ENCODE data around the gene CDYL.

Gene CDYL

DNA sequence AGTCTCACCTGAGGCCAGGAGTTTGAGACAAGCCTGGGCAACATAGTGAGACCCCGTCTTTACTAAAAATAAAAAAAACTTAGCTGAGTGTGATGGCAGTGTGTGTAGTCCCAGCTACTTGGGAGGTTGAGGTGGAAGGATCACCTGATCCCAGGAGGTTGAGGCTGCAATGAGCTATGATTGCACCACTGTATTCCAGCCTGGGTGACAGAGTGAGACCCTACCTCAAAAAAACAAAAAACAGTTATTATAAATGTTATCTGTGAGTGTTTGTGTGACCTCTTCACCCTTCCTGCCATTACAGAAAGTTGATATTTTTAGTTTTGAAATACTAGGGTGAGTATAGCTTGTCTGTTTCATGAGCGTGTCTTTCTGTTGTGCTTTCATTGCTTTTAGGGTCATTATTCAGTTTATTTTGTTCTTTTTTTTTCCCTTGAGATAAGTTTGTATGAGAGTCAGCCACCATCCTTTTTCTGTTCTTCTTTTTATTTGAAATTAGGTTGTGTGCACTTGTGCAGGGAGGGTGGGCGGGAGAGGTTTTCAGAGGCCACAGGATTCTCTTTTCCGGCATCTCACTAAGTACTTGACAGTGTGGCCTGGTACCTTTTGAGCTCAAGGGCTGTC, 26.2 kb downstream of the CDYL start:
- H4K8ac ChIP-seq (ENCODE audit: low read depth, low read length) = no peak overlapping the region
- no peaks in the 10 kb centered on the region for H3K27me3 ChIP-seq (ENCODE audit: control insufficient read depth in 3 of 3, insufficient read depth in 3 of 3, low read depth in 1 of 3, low read length in 3 of 3)
- peaks cover 5% of the 10 kb centered on the region for H3K79me1 ChIP-seq (ENCODE audit: low read depth, low read length)
- no peak overlapping the region for H3K9ac ChIP-seq (ENCODE audit: low read depth, low read length, poor library complexity)
- no peak overlapping the region for H3K4me3 ChIP-seq (ENCODE audit: low read length in 2 of 2)
- H3K14ac ChIP-seq (ENCODE audit: low read length) = no peak overlapping the region
- no peak overlapping the region for H3K27ac ChIP-seq (replicated peaks; ENCODE audit: low read length)
- H3K18ac ChIP-seq (ENCODE audit: low read length) = no peak overlapping the region
- no peak overlapping the region for H2AK5ac ChIP-seq (ENCODE audit: low read depth, low read length)
- no peak overlapping the region for H3K4me2 ChIP-seq (ENCODE audit: insufficient read depth, low read length, poor library complexity, severe bottlenecking)
- H3K23ac ChIP-seq (ENCODE audit: low read depth, low read length, poor library complexity) = no peak overlapping the region
- DNase-seq (ENCODE audit: low spot score) = no peak
- H2AFZ ChIP-seq (ENCODE audit: low read length) = no peak overlapping the region
- no peak overlapping the region for H3K4ac ChIP-seq (ENCODE audit: low read length)
- no peak overlapping the region for H2BK5ac ChIP-seq (ENCODE audit: low read length)
- H3K36me3 ChIP-seq (replicated peaks in 1 of 2; ENCODE audit: control insufficient read depth in 2 of 2, insufficient read depth in 2 of 2, low read length in 2 of 2) = peaks cover 0 to 11% of the 10 kb centered on the region in 2 donors
- H2BK15ac ChIP-seq (ENCODE audit: low read length) = no peak overlapping the region
- H2BK120ac ChIP-seq (ENCODE audit: low read depth, low read length) = no peak overlapping the region
- peaks cover 0 to 12% of the 10 kb centered on the region in 2 donors for H3K4me1 ChIP-seq (ENCODE audit: control insufficient read depth in 2 of 2, insufficient read depth in 1 of 2, low read depth in 1 of 2, low read length in 2 of 2)
- H4K91ac ChIP-seq (ENCODE audit: low read depth, low read length, poor library complexity) = no peak overlapping the region
- H3K9me3 ChIP-seq (replicated peaks in 1 of 2; ENCODE audit: control insufficient read depth in 2 of 2, insufficient read depth in 1 of 2, low read depth in 1 of 2, low read length in 2 of 2) = peaks cover 0 to 11% of the 10 kb centered on the region in 2 donors
- H2BK12ac ChIP-seq (ENCODE audit: low read length) = no peak overlapping the region
- WGBS, 2 donors (ENCODE audit: extremely low coverage in 2 of 2, insufficient read length in 2 of 2, insufficient replicate concordance in 1 of 2) = no CpG with 5 or more reads among the region's 4 CpGs

DNA sequence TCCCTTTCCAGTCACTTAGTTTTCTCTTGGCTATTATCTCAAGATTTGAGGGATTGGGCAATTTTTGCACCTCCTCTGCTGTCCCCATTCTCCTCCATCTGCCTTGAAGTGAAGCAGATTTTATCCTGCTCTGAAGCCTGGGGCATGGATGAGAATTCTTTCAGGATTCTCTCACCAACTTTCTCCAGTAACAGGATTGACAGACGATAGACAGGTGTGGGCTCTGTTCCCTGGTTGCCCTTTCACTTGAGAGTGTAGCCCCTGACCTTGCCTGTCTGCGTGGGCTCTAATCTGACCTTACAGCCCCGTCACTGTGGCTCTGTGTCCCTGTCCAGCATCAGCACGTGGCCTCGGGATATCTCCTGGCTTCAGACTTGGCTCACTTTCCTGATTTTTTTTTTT, 27.1 kb downstream of the CDYL start:
- Histone ChIP-seq H3K36me3 (replicated peaks in 1 of 2; ENCODE audit: control insufficient read depth in 2 of 2, insufficient read depth in 2 of 2, low read length in 2 of 2) (peaks cover 0 to 11% of the 10 kb centered on the region in 2 donors), H3K27ac (replicated peaks; ENCODE audit: low read length) (no peak overlapping the region), H3K27me3 (ENCODE audit: control insufficient read depth in 3 of 3, insufficient read depth in 3 of 3, low read depth in 1 of 3, low read length in 3 of 3) (no peaks in the 10 kb centered on the region), H3K79me1 (ENCODE audit: low read depth, low read length) (peaks cover 5% of the 10 kb centered on the region), H2BK120ac (ENCODE audit: low read depth, low read length) (no peak overlapping the region), H3K14ac (ENCODE audit: low read length) (no peak overlapping the region), H4K91ac (ENCODE audit: low read depth, low read length, poor library complexity) (no peak overlapping the region), H3K4ac (ENCODE audit: low read length) (no peak overlapping the region), H3K9me3 (replicated peaks in 1 of 2; ENCODE audit: control insufficient read depth in 2 of 2, insufficient read depth in 1 of 2, low read depth in 1 of 2, low read length in 2 of 2) (peaks cover 0 to 11% of the 10 kb centered on the region in 2 donors), H4K8ac (ENCODE audit: low read depth, low read length) (no peak overlapping the region), H3K18ac (ENCODE audit: low read length) (no peak overlapping the region), H2AFZ (ENCODE audit: low read length) (no peak overlapping the region), H2BK5ac (ENCODE audit: low read length) (no peak overlapping the region), H3K4me3 (ENCODE audit: low read length in 2 of 2) (no peak overlapping the region), H3K4me2 (ENCODE audit: insufficient read depth, low read length, poor library complexity, severe bottlenecking) (no peak overlapping the region), H2BK15ac (ENCODE audit: low read length) (no peak overlapping the region), H3K9ac (ENCODE audit: low read depth, low read length, poor library complexity) (no peak overlapping the region), H2BK12ac (ENCODE audit: low read length) (no peak overlapping the region), H2AK5ac (ENCODE audit: low read depth, low read length) (no peak overlapping the region), H3K4me1 (ENCODE audit: control insufficient read depth in 2 of 2, insufficient read depth in 1 of 2, low read depth in 1 of 2, low read length in 2 of 2) (peaks cover 0 to 12% of the 10 kb centered on the region in 2 donors), H3K23ac (ENCODE audit: low read depth, low read length, poor library complexity) (no peak overlapping the region)
- no peak for DNase-seq (ENCODE audit: low spot score)
- WGBS, 2 donors (ENCODE audit: extremely low coverage in 2 of 2, insufficient read length in 2 of 2, insufficient replicate concordance in 1 of 2) = no CpG with 5 or more reads among the region's 5 CpGs

DNA sequence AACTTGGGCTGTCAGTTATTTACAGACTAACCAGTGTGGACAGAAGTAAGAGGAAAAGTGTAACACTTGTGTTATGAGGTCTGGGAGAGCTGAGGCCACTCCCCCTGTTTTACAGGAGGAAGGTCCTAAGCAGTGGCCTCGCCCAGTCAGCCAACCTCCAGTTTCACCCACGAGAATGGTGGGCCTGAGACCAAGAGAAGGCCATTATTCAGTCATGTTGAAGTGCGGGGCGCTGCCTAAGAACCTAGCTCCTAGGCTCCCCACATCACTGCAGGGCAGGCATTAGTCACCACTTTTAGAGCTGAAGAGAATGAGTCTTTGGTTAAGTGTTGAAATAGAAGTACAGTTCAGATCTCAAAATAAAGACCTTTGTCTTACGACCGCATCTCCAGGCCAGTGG, 27.9 kb downstream of the CDYL start:
- no CpG with 5 or more reads among the region's 6 CpGs for WGBS, 2 donors (ENCODE audit: extremely low coverage in 2 of 2, insufficient read length in 2 of 2, insufficient replicate concordance in 1 of 2)
- DNase-seq (ENCODE audit: low spot score) = no peak

DNA sequence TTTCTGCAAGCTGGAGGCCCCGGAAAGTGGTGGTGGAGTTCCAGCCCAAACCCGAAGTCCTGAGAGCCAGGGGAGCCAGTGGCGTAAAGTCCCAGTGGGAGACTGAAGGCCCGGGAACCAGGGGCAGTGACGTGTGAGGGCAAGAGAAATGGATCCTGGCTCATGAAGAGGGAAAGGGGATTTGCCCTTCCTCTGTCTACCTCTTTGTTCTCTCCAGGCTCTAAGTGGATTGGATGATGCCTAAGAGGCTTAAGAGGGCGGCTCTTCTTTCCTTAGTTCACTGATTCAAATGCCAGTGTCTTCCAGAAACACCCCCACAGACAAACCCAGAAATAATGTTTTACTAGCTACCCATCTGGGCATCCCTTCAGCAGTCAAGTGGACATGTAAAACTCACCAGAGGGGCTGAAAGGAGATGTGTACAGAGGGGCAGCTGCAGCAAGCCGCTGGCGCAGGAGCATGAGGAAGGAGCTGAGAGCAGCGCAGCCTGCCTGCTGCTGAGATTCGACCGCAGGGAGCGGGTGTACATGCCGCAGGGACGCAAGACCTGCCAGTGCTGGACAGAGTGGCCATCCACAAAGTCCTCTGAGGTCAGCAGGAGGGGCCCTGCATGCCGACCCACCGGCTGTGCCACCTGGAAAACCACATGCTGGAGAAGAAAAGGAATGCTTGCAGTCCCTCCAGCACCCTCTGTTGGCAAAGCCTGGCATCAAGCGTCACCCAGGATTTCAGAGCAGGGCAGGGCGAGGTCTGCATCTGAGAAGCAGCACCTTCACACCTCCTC, 29.5 kb downstream of the CDYL start:
- H3K27ac ChIP-seq (replicated peaks; ENCODE audit: low read length) = no peak overlapping the region
- no peak overlapping the region for H2BK5ac ChIP-seq (ENCODE audit: low read length)
- no peak overlapping the region for H2BK12ac ChIP-seq (ENCODE audit: low read length)
- no peak overlapping the region for H2BK15ac ChIP-seq (ENCODE audit: low read length)
- H2AK5ac ChIP-seq (ENCODE audit: low read depth, low read length) = no peak overlapping the region
- H3K4me3 ChIP-seq (ENCODE audit: low read length in 2 of 2) = no peak overlapping the region
- H3K14ac ChIP-seq (ENCODE audit: low read length) = no peak overlapping the region
- peaks cover 5% of the 10 kb centered on the region for H3K79me1 ChIP-seq (ENCODE audit: low read depth, low read length)
- H2BK120ac ChIP-seq (ENCODE audit: low read depth, low read length) = no peak overlapping the region
- no peaks in the 10 kb centered on the region for H3K27me3 ChIP-seq (ENCODE audit: control insufficient read depth in 3 of 3, insufficient read depth in 3 of 3, low read depth in 1 of 3, low read length in 3 of 3)
- H4K91ac ChIP-seq (ENCODE audit: low read depth, low read length, poor library complexity) = no peak overlapping the region
- WGBS, 2 donors (ENCODE audit: extremely low coverage in 2 of 2, insufficient read length in 2 of 2, insufficient replicate concordance in 1 of 2) = no CpG with 5 or more reads among the region's 18 CpGs
- H2AFZ ChIP-seq (ENCODE audit: low read length) = no peak overlapping the region
- peak overlapping the region; percentile 4 for H3K23ac ChIP-seq (ENCODE audit: low read depth, low read length, poor library complexity)
- peak overlapping the region; percentile 13 for H3K4me2 ChIP-seq (ENCODE audit: insufficient read depth, low read length, poor library complexity, severe bottlenecking)
- H3K36me3 ChIP-seq (replicated peaks in 1 of 2; ENCODE audit: control insufficient read depth in 2 of 2, insufficient read depth in 2 of 2, low read length in 2 of 2) = peaks cover 0 to 11% of the 10 kb centered on the region in 2 donors
- peaks cover 0 to 11% of the 10 kb centered on the region in 2 donors for H3K9me3 ChIP-seq (replicated peaks in 1 of 2; ENCODE audit: control insufficient read depth in 2 of 2, insufficient read depth in 1 of 2, low read depth in 1 of 2, low read length in 2 of 2)
- peak overlapping the region; percentile 53 for H3K18ac ChIP-seq (ENCODE audit: low read length)
- no peak overlapping the region for H3K4ac ChIP-seq (ENCODE audit: low read length)
- DNase-seq (ENCODE audit: low spot score) = peak; percentile 20
- H3K4me1 ChIP-seq (ENCODE audit: control insufficient read depth in 2 of 2, insufficient read depth in 1 of 2, low read depth in 1 of 2, low read length in 2 of 2) = peaks cover 0 to 12% of the 10 kb centered on the region in 2 donors
- H3K9ac ChIP-seq (ENCODE audit: low read depth, low read length, poor library complexity) = no peak overlapping the region
- H4K8ac ChIP-seq (ENCODE audit: low read depth, low read length) = no peak overlapping the region

More for the DNA sequence above, 27.9 kb downstream of the CDYL start:
- H3K4me3 ChIP-seq (ENCODE audit: low read length in 2 of 2) = no peak overlapping the region
- no peak overlapping the region for H2AK5ac ChIP-seq (ENCODE audit: low read depth, low read length)
- H2BK5ac ChIP-seq (ENCODE audit: low read length) = no peak overlapping the region
- H3K27ac ChIP-seq (replicated peaks; ENCODE audit: low read length) = no peak overlapping the region
- no peak overlapping the region for H2AFZ ChIP-seq (ENCODE audit: low read length)
- no peak overlapping the region for H4K91ac ChIP-seq (ENCODE audit: low read depth, low read length, poor library complexity)
- H3K23ac ChIP-seq (ENCODE audit: low read depth, low read length, poor library complexity) = no peak overlapping the region
- no peak overlapping the region for H3K14ac ChIP-seq (ENCODE audit: low read length)
- no peak overlapping the region for H2BK12ac ChIP-seq (ENCODE audit: low read length)
- H3K18ac ChIP-seq (ENCODE audit: low read length) = no peak overlapping the region
- peaks cover 5% of the 10 kb centered on the region for H3K79me1 ChIP-seq (ENCODE audit: low read depth, low read length)
- H3K36me3 ChIP-seq (replicated peaks in 1 of 2; ENCODE audit: control insufficient read depth in 2 of 2, insufficient read depth in 2 of 2, low read length in 2 of 2) = peaks cover 0 to 11% of the 10 kb centered on the region in 2 donors
- no peaks in the 10 kb centered on the region for H3K27me3 ChIP-seq (ENCODE audit: control insufficient read depth in 3 of 3, insufficient read depth in 3 of 3, low read depth in 1 of 3, low read length in 3 of 3)
- no peak overlapping the region for H3K9ac ChIP-seq (ENCODE audit: low read depth, low read length, poor library complexity)
- no peak overlapping the region for H3K4ac ChIP-seq (ENCODE audit: low read length)
- no peak overlapping the region for H2BK120ac ChIP-seq (ENCODE audit: low read depth, low read length)
- H3K9me3 ChIP-seq (replicated peaks in 1 of 2; ENCODE audit: control insufficient read depth in 2 of 2, insufficient read depth in 1 of 2, low read depth in 1 of 2, low read length in 2 of 2) = peaks cover 0 to 15% of the 10 kb centered on the region in 2 donors
- H3K4me2 ChIP-seq (ENCODE audit: insufficient read depth, low read length, poor library complexity, severe bottlenecking) = no peak overlapping the region
- H3K4me1 ChIP-seq (ENCODE audit: control insufficient read depth in 2 of 2, insufficient read depth in 1 of 2, low read depth in 1 of 2, low read length in 2 of 2) = peaks cover 0 to 12% of the 10 kb centered on the region in 2 donors
- H4K8ac ChIP-seq (ENCODE audit: low read depth, low read length) = no peak overlapping the region
- no peak overlapping the region for H2BK15ac ChIP-seq (ENCODE audit: low read length)

All from neuronal stem cell (in vitro differentiated cells).